ENCODE data around the gene FIS1.

- TF ChIP-seq, protein P1, sequence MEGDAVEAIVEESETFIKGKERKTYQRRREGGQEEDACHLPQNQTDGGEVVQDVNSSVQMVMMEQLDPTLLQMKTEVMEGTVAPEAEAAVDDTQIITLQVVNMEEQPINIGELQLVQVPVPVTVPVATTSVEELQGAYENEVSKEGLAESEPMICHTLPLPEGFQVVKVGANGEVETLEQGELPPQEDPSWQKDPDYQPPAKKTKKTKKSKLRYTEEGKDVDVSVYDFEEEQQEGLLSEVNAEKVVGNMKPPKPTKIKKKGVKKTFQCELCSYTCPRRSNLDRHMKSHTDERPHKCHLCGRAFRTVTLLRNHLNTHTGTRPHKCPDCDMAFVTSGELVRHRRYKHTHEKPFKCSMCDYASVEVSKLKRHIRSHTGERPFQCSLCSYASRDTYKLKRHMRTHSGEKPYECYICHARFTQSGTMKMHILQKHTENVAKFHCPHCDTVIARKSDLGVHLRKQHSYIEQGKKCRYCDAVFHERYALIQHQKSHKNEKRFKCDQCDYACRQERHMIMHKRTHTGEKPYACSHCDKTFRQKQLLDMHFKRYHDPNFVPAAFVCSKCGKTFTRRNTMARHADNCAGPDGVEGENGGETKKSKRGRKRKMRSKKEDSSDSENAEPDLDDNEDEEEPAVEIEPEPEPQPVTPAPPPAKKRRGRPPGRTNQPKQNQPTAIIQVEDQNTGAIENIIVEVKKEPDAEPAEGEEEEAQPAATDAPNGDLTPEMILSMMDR (IDR thresholded peaks at IDR 0.05 in 4 of 5, conservative IDR thresholded peaks at IDR 0.05 in 1 of 5) = no peak
- TF ChIP-seq POLR2A (IDR thresholded peaks at IDR 0.05) = no peak
These were observed 34.7 kb downstream of the FIS1 start for GRCh38 chr7:101210143-101210542.

Measured in gastrocnemius medialis (tissue), 4 donors.